Pons (tissue), 1 donor: Measurements from ENCODE around the gene CCDC167.

Source experiments
- DNase-seq: peaks from one replicate; pipeline ENCODE4 v3.0.0-alpha.2; 2016; ENCODE audit warnings: low spot score

Gene CCDC167

DNA sequence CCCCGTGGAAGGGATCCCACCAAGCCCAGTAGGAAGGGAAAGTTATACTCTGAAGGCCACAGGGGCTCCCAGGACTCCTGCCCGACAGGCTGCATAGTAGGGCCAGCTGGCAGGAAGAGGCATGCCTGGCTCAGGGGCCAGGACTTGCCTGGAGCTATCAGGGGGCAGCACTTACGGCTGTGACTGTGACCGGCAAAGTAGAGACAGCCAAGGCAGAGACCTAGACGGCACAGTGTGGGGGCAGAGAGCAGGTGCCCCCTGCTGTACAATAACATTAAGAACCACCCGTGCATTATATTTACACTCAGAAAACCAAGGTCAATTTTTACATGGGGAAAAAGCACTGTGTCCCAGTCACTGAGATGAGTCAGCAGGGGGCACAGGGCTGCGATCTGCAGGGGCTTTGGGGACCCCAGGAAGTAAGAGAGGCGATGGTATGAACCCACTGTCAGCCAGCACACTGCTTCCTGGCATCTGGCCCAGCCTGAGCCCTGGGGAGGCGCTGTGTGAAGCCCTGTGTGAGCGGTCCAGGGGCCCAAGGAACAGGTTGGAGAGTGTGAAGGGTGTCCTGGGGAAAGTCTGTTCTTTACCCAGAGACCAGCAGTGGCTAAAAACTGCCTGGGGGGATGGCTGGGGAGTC lies 9.9 kb downstream of the CCDC167 start:
- no peak for DNase-seq

DNA sequence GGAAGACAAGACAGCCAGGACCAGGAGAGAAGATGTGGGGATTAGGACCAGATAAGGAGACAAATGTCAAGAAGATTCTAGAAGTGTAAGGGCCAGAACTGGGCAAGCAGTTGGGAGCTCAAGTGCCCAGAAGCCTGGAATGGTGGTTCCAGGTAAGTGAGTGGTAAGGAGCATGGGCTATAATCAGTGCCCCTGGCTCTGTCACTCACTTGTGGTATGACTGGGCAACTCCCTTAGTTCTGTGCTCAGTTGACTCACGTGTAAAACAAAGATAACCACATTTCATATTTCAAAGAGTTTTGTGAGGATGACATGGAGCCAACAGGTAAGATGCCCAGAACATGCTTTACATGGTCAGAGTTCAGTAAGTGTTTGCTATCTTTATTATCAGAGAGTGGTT lies 11.2 kb downstream of the CCDC167 start:
- no peak for DNase-seq

DNA sequence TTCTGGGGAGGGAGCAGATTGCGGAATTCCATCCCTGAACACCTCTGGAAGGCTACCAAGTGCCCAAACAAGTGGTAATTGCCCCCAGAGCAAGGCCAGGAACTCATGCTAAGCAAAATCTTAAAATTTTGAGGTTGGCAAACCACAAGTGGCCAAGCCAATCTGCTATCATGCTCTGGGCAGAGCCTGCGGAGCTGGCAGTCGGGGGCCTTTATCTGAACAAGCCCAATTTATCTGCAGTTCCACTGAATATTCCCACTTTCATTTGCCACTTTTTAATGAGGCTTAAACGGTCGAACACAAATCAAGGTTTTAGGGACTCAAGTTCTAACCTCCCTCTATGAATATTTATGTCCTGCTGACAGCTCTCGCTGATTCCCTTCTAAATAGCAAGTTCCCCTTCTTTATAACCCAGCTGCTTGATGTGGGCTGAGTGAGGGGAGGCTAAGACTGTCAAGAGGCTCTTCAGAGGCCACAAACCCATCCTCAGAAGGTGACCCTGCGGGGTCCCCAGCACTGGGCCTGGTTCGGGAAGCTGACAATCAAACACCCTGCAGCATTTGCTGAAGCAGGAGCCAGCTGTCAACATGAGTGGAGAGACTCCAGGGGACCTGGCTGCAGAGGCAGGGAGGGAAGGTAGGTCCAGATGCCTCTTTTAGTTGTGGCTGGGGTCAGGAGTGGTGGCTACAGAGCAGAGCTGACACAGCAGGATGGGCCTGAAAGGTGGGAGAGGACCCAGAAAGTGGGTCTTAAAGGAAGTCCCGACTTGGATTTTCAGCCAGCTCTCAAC lies 11.9 kb downstream of the CCDC167 start:
- DNase-seq: no peak

DNA sequence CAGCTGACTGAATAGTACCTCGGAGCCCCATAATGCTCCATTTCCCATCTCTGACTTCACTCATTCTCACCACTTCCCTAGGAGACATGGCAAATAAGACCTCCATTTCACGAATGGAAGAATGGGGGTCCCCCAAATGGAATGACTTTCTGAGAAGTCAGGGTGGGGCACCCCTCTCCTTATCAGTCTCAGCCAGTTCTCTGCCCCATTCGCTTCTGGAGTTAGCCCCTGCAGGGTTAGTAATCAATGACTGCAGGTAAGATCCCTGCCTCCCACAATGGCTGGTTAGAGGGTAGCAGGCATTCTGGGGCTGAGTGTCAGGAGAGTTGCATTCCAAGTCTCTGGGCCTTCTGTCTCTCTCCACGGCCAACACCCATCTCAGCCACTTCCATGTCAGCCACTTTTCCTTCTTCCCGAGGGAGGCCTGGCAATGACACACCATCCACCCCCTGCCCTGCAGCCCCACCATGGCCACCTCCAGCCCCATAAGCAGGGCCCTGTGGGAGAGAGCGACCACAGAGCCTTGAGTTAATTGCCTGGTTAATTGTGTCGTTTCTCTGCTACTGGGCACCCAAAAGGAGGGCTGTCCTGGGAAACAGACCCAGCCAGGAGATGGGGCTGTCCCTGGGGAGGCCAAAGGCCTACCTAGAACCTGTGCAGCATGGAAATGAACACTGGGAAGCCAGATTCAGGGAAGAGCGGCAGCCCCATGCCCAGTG lies 13.4 kb downstream of the CCDC167 start:
- DNase-seq: no peak

DNA sequence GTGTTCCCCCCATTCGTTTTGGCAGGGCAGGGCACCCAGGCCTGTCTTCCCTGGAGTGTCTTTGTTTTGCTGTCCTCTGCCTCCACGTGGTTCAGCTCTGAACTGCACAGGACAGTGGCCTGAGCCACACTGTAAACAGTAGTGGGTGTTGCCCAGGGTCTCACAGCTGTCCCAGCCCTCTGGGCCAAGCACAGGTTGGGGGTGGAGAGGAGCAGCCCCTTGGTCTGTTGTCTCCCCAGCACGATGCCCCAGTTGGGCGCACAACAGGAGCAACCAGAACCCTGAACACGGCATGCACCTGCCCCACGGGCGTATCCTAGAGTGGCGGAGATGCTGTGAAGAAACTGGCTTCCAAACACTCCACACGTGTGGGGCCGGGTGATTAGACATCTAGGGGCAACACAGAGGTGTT lies 14.4 kb downstream of the CCDC167 start:
- no peak for DNase-seq

DNA sequence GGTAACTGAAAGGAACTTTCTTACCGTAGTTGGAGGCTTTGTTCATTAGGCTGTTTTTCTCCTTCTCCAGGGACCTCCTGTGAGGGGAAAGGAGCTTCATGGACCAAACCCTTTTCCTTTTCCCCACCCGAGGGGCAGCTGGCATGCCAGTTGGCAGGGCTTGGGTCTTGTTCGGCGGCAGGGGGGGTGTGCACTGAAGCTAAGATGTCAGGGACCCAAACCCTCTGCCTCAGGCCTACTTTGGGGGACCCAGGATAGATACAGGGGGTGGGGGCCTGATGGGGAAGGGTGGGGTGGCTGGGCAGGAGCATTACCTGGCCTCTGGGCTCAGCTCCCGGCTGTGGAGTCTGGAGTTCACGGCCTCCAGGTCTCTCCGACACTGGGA lies 14.9 kb downstream of the CCDC167 start:
- no peak for DNase-seq

DNA sequence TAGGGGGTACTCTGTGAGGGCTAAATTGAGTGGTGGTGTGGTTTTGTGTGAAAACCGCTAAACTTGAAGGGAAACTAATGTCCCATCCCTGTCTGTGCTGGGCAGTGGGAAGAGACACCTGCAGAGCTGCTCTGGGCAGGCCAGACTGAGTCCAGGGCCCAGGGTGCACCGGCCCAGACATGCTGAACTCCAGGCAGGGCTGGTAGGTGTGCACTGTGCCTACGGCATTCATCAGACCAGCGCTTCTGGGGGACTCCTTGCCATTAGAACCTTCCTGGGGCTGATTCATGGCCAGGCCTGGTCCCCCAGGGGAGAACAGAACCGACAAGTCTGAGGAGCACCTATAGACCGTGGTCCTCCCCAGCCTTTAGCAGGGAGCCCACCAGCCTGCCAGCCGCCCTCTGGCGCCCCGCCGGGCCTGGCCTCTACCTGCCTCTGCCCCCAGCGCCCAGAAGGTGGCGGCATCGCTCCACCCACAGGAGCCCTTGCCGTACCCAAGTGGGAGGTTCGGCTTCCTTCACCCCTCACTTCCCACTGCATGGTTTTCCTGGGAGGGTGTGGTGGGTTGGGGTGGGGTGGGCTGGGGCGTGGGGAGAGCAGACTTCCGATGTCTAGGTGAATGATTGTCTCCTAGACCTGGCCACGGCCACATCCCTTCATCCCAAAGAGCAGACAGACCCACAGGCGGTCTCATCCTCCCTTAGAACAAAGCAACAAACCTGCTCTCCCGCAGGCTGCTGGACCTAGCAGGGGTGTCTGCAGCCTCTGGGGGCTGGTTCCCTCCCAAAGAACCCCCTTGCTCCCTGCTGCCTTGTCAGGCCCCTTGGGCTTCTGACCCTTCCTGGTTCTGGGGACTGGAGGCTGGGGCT lies 15.5 kb downstream of the CCDC167 start:
- no peak for DNase-seq

DNA sequence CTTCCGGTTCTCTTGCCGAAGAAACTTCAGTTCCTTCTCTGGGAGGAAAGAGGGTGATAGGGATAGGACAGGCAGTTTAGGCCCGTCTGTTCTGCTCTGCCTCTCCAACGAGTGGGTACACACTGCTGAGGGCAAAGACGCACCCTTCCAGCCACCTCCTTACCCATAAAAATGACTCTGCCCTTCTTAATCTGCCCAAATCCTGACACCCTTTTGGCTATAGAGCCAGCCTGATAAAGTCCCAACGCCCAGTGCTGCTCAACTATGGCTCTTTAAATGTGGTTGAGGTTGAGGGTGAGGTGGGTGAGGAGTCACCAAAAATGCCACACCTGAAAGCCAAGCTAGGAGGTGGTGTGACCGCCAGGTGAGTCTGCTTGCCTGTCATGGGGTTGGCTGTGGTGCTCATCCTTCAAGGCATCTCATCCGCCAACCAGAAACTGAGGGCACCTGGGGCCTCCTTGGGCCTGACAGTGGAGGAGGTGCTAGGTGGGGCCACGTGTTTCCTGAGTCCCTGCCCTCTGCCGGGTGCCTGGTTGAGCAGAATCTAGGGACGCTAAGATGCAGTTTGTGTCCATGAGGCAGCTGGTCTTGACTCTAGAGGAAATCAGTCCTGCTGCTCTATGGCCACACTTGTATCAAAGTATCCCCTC lies 16.3 kb downstream of the CCDC167 start:
- no peak for DNase-seq

DNA sequence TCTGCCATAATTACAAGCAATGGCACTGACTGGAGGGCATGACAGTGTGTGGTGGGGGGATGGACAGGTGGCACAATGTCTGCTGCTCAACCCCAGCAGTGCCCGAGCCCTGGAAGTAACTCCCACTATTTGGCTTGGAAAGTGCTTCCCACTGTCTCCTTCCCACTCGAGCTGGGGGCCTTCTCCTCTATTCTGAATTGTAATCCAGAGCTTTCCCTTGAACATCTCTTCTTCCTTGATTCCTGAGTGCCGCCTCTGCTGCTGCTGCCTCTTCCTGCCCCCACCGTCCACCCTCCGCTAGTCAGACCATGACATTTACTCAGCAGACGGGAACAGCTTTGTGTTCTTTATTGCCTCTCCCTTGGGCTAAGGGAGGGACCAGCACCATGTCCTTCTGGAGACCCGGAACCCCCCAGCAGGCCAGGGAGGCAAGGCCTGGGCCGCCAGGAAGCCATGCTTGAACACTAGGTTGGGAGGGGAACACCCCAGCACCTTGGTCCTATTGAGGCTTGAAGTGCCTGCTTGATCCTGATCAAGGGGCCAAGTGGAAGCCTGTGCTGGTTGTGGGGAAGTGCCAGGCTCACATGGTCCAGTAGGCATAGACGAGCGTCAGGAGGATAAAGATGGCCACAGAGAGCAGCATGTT lies 17.0 kb downstream of the CCDC167 start:
- no peak for DNase-seq

DNA sequence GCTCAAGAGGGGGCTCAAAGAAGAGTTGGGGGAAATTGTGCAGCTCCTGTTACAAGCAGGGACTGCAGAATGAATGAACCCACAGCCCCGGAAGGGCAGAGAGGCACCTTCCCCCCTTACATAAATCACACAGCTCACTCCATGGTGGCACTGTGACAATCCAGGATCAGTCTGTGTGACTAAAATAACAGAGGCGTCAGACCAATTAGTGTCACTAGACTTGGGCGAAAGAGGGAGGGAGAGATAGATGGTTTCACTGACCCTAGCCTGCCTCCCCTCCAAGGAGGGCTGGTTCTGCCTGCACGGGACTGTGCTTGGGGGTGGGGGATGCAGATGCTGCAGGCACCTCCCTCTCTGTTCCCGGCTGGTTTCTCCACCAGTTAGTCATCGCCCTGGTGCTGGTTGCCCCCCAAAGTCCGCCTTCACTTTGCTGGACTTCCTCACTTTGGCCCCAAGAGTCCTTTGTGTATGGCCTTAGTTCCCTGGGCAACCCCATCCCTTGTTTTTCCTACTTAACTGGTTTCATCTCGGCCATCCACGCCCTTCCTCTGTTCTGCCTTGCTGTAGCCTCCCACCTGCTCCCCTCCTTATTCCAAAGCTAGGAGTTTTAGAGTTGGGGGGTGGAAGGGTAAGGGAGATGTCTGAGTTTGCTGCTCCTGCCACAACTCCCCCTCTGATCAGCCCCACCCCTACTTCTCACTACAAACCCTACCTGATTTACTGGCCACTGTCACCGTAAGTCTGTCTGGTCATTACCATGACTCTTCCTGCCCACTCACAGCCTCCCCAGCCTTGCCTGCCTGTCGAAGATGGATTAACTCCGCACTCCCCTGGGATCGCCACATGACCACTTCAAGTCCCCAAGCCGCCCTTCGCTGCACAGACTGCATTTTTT lies 17.7 kb downstream of the CCDC167 start:
- no peak for DNase-seq

DNA sequence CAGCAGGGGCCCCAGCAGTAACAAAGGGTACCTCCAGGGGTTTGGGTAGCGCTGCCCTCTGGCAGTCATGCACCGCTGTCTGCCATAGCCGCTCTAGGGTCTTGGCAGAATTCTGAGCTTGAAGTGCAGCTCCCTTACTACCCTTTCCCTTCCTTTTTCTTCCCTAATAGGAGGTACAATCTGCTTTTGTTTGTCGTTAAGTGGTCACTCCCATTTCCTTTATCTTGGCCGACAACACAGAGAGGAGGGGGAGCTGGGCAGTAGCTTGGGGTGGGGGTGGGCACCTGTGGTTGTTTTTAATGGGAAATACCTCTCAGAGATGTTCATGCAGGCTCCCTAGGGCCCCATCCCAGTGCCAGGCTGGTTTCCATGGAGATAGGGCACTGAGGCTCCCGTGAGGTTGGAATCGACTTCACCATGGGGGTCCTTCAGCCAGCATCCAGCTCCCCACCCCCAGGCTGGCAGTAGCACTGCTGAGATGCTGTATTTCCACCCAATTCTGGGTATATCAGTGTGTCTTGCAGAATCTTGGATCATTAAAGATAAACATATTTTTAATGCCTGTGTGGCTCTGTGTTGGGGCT lies 18.6 kb downstream of the CCDC167 start:
- DNase-seq: no peak

DNA sequence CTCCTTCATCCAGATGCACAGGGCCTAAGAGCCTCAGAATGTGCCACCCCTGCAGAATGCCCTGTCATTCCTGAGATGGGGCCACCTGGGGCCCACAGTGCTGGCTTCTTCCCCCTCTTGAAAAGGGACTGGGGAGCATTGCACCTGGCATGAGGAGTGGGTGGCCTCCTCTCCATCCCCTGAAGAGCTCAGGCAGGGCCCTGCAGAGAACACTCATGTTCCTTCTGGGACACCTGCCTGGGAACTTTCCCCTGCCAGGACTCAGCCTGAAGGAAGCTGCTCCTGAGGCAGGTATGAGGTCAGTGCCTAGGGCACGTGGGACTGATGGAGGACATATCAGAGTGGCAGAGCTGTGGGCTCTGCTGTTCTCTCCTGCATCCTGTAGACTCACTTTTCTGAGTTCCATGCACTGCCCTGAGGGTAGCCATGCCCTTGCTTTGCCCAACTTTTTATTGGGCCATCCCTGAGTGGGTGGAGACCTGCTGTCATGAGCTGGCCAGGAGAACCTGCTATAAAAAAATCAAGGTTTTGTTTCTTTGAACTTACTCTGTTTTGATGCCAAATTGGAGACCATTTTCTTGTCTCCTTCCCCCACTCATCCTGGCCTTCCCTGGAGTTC lies 19.5 kb downstream of the CCDC167 start:
- no peak for DNase-seq

DNA sequence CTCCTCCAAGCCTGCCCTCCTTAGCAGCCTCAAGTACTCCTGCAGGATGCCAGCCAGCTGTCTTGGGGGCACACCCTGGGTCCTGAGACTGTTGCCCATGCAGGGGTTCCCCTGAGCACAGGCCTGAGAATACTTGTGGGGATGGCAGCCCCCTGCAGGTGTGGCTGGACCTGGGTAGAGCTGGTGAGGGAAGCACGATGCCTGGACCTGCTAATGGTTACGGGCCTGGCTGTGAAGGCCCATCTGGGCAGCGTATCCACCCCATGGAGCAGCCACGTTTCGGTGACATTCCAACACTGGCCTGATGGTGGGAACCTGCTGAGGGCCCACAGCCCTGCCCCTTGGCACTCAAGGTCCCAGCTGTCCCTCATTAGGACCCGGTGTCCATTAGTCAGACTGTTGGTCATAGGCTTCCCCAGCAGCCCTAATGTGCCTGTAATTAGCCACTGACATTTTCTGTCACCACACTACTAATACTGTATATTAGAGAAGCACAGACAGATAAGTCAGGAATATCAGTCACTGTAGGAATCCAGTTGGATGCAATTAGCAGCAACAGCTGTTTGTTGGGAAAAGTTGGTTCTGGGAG lies 20.3 kb downstream of the CCDC167 start:
- no peak for DNase-seq

DNA sequence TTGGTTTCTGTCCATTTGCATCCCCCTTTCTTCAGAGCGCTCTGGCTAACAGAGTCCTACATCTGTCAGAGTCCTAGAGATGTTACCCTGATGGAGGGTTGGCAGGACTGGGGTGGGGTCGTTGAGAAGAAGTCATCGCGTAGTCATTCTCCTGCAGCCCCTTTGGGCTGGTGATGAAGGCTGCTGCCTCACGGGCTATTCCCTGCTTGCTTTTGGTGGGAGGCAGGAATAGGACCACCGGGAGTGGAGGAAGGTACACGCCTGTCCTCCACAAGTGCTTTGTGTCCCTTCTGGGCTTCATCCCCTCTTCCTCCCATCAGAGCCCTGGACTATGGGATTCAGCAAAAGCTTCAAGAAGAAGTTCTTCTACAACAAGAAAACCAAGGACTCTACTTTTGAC lies 20.9 kb downstream of the CCDC167 start:
- DNase-seq: no peak

DNA sequence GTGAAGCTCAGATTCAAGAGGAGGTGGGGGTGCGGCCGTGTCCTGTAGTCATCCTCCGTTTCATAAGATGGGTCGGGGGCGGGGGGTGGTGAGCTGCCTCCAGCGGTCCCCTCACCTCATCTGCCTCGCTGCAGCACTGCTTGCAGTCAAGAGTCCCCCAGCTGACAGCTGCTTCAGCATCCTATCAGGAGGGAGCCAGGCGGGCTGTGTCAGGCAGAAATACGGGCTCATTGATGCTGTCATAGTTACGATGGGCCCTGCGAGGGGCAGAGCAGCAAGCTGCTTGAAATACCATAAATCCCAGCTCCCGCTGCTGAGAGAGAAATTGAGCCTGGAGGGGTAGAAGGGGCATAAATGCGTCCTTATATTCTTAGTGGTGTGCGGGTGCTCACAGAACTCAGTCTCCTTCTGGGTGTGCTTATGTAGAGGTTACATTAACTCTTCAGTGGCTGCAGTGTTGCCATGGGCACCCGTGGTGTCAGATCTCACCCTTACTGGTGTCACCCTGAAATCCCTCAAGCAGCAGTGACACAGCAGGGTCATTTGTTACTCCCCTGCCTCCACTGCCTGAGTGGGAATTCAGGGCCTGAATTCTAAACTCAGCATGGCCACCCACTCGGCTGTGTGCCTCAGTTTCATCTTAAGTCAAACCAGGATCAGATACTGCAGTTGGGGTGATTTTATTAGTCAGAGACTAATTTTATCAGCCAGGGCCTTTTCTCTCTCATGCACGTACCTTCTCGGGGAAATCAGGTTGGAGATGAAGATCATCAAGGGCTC lies 21.8 kb downstream of the CCDC167 start:
- DNase-seq: no peak

DNA sequence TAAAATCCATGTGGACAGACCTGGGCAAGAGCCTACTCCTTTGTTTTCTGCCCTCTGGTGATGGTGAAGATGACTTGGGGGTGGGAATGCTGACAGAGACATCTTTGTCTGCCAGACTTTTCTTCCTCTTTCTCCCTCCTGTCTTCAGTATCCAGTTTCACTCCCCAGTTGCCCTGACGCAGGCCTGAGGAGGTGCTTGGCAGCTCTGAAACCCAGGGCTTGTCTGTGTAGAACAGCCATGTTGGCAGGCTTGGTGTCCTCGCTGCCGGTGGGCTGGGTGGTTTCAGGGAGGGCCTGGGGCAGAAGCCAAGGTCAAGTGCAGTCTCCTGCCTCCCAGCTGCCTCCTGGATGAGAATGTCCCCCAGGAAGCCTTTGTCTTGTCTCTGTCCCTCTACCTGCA lies 22.5 kb downstream of the CCDC167 start:
- DNase-seq: no peak

DNA sequence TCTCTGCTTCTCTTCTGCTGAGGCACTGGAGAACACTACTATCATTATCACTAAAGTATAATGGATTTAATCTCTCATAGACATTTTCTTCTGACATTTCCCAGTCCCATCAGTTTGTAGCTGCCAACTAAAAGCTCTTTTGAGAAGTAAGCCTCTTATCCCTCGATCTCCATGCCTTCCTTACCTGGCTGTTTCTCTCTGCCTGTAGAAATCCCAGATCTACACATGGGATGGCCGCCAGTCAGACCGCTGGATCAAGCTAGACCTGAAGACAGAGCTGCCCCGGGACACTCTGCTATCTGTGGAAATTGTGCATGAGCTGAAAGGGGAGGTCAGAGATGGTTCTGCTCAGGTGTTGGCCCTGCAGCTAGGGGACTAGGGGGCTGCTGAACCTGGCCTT lies 25.4 kb downstream of the CCDC167 start:
- no peak for DNase-seq
